ENCODE data around the gene RNF123. TPM values are rescaled to one million over a fixed set of nuclear protein-coding genes. Genes with fewer than 3 reads are reported as not detected.
A peak's percentile ranks its signal among the peaks of the same experiment; 100 is the strongest.

RNF123 gene
- total RNA-seq, 1 experiment from 2014 or later, result 47.1 TPM

GRCh38 chr3:49723296-49723627 lies 33.9 kb downstream of the RNF123 start:
- Mint-ChIP-seq H3K4me3 (peak overlapping the region; percentile 91), H3K4me1 (peaks cover 16% of the 10 kb centered on the region), H3K27ac (peak overlapping the region; percentile 82), H3K27me3 (ENCODE audit: low read depth) (no peaks in the 10 kb centered on the region), H3K9me3 (no peaks in the 10 kb centered on the region), H3K36me3 (peaks cover 21% of the 10 kb centered on the region)
- ChIA-PET CTCF (interaction anchor here (0.8 to 2.3 kb wide), 6 partner anchors 20 to 184 kb away, joined by 3 to 10 read pairs (median 5); partner anchors contain the start of gene INKA1), POLR2A (interaction anchor here (0.6 kb wide), 1 partner anchor 21 kb away, joined by 3 read pairs; no protein-coding TSS in a partner anchor)
- no peak for ATAC-seq
- TF ChIP-seq USF2 (CRISPR knock-in tag; IDR thresholded peaks at IDR 0.05) (peak; percentile 88), TCF7 (CRISPR knock-in tag; IDR thresholded peaks at IDR 0.05; ENCODE audit: low read depth) (no peak), AFF4 (CRISPR knock-in tag; IDR thresholded peaks at IDR 0.05; ENCODE audit: borderline replicate concordance) (0 out of 2 replicates have a peak, but pooled peaks have one; percentile 56)
- TF ChIP-seq, protein P1, sequence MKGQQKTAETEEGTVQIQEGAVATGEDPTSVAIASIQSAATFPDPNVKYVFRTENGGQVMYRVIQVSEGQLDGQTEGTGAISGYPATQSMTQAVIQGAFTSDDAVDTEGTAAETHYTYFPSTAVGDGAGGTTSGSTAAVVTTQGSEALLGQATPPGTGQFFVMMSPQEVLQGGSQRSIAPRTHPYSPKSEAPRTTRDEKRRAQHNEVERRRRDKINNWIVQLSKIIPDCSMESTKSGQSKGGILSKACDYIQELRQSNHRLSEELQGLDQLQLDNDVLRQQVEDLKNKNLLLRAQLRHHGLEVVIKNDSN (CRISPR knock-in tag; IDR thresholded peaks at IDR 0.05), result peak; percentile 87
- peak; percentile 45 for DNase-seq (ENCODE audit: low spot score)

DNA sequence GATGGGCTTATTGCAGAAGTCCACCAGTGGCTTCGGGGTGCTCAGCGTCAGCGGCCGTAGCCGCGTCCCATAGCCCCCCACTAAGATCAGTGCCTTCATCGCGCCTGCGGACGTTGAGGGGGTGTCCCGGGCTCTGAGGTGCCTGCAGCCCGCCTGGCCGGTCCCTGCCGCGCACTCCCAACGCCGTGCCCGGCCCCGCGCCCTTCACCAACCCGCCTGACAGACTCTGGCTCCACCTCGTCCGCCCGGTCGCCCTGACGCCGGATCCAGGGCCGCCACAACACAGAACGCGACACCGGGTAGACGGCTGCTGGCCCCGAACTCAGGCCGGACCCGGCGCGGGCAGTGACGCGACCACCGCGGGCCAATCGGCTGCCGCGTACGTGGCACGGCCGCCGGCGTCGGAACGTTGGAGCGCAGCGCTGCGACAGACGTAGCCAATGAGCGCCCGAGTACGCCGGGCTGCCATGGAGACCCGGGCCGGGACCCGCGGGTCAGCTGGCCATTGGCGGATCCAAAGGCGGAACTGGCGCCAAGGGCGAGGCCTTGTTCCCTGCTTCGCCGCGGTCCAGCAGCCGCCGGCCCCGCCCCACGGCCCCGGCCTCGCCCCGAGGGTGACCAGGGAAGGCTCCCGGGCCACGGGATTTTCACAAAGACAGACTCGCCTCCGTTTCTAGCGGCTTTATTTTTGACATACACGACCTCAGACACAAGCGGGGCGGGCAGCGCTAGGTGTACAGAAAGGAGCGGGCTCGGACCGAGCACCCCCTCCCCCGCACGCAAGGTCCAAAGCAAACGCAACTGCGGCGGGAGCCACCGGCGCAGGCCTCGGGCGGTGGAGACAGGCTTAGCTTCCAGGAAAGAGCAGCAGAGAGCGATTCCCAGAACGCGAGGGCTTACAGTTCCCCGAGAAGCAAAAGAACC lies 34.5 kb downstream of the RNF123 start, which contains the start of gene GMPPB:
Gene GMPPB, minus strand, starts transcription at position 324 of the 924 bp plus-strand sequence. Its CDS starts 225 bp downstream, at position 99.
- POLR2A ChIA-PET, result interaction anchor here (0.5 to 1.1 kb wide), 3 partner anchors 18 to 250 kb away, joined by 3 to 5 read pairs (median 3); no protein-coding TSS in a partner anchor
- DNase-seq (ENCODE audit: low spot score) (peak; percentile 97), ATAC-seq (peak; percentile 79)
- Mint-ChIP-seq H3K4me1 (peaks cover 11% of the 10 kb centered on the region), H3K27ac (peak within 1 kb of the TSS; percentile 98), H3K4me3 (peak within 1 kb of the TSS; percentile 91), H3K27me3 (ENCODE audit: low read depth) (no peaks in the 10 kb centered on the region), H3K9me3 (no peaks in the 10 kb centered on the region), H3K36me3 (peaks cover 21% of the 10 kb centered on the region)
- CTCF ChIA-PET, result interaction anchor here (0.6 to 2.3 kb wide), 10 partner anchors 10 to 185 kb away, joined by 3 to 10 read pairs (median 4); partner anchors contain the start of gene INKA1
- TF ChIP-seq, protein P2, sequence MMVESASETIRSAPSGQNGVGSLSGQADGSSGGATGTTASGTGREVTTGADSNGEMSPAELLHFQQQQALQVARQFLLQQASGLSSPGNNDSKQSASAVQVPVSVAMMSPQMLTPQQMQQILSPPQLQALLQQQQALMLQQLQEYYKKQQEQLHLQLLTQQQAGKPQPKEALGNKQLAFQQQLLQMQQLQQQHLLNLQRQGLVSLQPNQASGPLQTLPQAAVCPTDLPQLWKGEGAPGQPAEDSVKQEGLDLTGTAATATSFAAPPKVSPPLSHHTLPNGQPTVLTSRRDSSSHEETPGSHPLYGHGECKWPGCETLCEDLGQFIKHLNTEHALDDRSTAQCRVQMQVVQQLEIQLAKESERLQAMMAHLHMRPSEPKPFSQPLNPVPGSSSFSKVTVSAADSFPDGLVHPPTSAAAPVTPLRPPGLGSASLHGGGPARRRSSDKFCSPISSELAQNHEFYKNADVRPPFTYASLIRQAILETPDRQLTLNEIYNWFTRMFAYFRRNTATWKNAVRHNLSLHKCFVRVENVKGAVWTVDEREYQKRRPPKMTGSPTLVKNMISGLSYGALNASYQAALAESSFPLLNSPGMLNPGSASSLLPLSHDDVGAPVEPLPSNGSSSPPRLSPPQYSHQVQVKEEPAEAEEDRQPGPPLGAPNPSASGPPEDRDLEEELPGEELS (CRISPR knock-in tag; IDR thresholded peaks at IDR 0.05), result peak; percentile 56; the same call in 1 of the 2 replicates
- TF ChIP-seq FOXK1 (CRISPR knock-in tag; IDR thresholded peaks at IDR 0.05) (peak; percentile 92), SP1 (CRISPR knock-in tag; conservative IDR thresholded peaks at IDR 0.05) (peak; percentile 78), ZBTB21 (CRISPR knock-in tag; IDR thresholded peaks at IDR 0.05; ENCODE audit: borderline replicate concordance) (peak; percentile 6; the same call in 1 of the 2 replicates), CREB1 (CRISPR knock-in tag; IDR thresholded peaks at IDR 0.05) (peak; percentile 89), USF2 (CRISPR knock-in tag; IDR thresholded peaks at IDR 0.05) (peak; percentile 82), ZNF416 (CRISPR knock-in tag; IDR thresholded peaks at IDR 0.05) (peak; percentile 24; the same call in 1 of the 2 replicates), ZNF423 (CRISPR knock-in tag; IDR thresholded peaks at IDR 0.05) (no peak), ZNF138 (CRISPR knock-in tag; conservative IDR thresholded peaks at IDR 0.05) (peak; percentile 57; the same call in 1 of the 2 replicates), TEAD1 (CRISPR knock-in tag; IDR thresholded peaks at IDR 0.05) (peak; percentile 67), CREM (CRISPR knock-in tag; IDR thresholded peaks at IDR 0.05) (peak; percentile 97)
- TF ChIP-seq, protein P1 (CRISPR knock-in tag; IDR thresholded peaks at IDR 0.05), result peak; percentile 77; the same call in 1 of the 2 replicates
- TF ChIP-seq, protein P3, sequence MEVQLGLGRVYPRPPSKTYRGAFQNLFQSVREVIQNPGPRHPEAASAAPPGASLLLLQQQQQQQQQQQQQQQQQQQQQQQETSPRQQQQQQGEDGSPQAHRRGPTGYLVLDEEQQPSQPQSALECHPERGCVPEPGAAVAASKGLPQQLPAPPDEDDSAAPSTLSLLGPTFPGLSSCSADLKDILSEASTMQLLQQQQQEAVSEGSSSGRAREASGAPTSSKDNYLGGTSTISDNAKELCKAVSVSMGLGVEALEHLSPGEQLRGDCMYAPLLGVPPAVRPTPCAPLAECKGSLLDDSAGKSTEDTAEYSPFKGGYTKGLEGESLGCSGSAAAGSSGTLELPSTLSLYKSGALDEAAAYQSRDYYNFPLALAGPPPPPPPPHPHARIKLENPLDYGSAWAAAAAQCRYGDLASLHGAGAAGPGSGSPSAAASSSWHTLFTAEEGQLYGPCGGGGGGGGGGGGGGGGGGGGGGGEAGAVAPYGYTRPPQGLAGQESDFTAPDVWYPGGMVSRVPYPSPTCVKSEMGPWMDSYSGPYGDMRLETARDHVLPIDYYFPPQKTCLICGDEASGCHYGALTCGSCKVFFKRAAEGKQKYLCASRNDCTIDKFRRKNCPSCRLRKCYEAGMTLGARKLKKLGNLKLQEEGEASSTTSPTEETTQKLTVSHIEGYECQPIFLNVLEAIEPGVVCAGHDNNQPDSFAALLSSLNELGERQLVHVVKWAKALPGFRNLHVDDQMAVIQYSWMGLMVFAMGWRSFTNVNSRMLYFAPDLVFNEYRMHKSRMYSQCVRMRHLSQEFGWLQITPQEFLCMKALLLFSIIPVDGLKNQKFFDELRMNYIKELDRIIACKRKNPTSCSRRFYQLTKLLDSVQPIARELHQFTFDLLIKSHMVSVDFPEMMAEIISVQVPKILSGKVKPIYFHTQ (CRISPR knock-in tag; IDR thresholded peaks at IDR 0.05), result no peak
